Measurements from ENCODE around the gene EXOSC10.

GRCh38 chr1:11041048-11041447, 58.6 kb downstream of the EXOSC10 start:
- TF ChIP-seq CTCF (IDR thresholded peaks at IDR 0.05) (no peak), JUN (CRISPR knock-in tag; IDR thresholded peaks at IDR 0.05) (no peak), PRRX2 (CRISPR knock-in tag; IDR thresholded peaks at IDR 0.05) (no peak), ZNF512 (CRISPR knock-in tag; IDR thresholded peaks at IDR 0.05; ENCODE audit: borderline replicate concordance) (no peak), ZNF317 (CRISPR knock-in tag; IDR thresholded peaks at IDR 0.05; ENCODE audit: borderline replicate concordance, low read depth) (no peak), ATF1 (CRISPR knock-in tag; IDR thresholded peaks at IDR 0.05) (no peak), ATF6 (CRISPR knock-in tag; IDR thresholded peaks at IDR 0.05) (no peak), NR2C2 (CRISPR knock-in tag; IDR thresholded peaks at IDR 0.05) (no peak)
- TF ChIP-seq, protein P1, sequence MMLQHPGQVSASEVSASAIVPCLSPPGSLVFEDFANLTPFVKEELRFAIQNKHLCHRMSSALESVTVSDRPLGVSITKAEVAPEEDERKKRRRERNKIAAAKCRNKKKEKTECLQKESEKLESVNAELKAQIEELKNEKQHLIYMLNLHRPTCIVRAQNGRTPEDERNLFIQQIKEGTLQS (CRISPR knock-in tag; conservative IDR thresholded peaks at IDR 0.05) = no peak
